Activated CD8-positive, alpha-beta memory T cell treated with anti-CD3 and anti-CD28 coated beads, Interleukin-2, amount 10 ng/mL, durations not matched to agents 7 days and 5 days (primary cell): Measurements from ENCODE around the gene ZDHHC22. TPM values are rescaled to one million over a fixed set of nuclear protein-coding genes. Genes with fewer than 3 reads are reported as not detected.

ENCODE experiments used
- ATAC-seq: fragments of 150-1000 bp; cut with Tn5 transposase; one replicate; pipeline ENCODE4 v1.10.0; 2021; ENCODE audit warnings: moderate library complexity
- CTCF ChIA-PET: fragments of 350-600 bp; sonication (Branson Sonifier 250); formaldehyde crosslinking; loops from one replicate; lab custom pipeline; 2021; ENCODE audit warnings: antibody characterized with exemption; lab: Charles Lee
- DNase-seq: peaks from one replicate; pipeline ENCODE4 v3.0.0-alpha.2; 2020
- H3K27ac Mint-ChIP-seq: one replicate; pipeline ENCODE4 v1.8.0; 2021; ENCODE audit warnings: mild to moderate bottlenecking, mixed read lengths
- H3K27me3 Mint-ChIP-seq: one replicate; pipeline ENCODE4 v1.8.0; 2021; ENCODE audit warnings: mixed read lengths
- H3K36me3 Mint-ChIP-seq: one replicate; pipeline ENCODE4 v1.8.0; 2021; ENCODE audit warnings: mild to moderate bottlenecking, mixed read lengths
- H3K4me1 Mint-ChIP-seq: one replicate; pipeline ENCODE4 v1.8.0; 2021; ENCODE audit warnings: mixed read lengths
- H3K4me3 Mint-ChIP-seq: one replicate; pipeline ENCODE4 v1.8.0; 2021; ENCODE audit warnings: mild to moderate bottlenecking, moderate library complexity, mixed read lengths
- H3K9me3 Mint-ChIP-seq: one replicate; pipeline ENCODE4 v1.8.0; 2022; ENCODE audit warnings: low read depth, mixed read lengths
- total RNA-seq, 2 experiments: library from RNA; stranded (reverse); gene quantifications; one replicate each; pipeline ENCODE4 v1.2.3, GENCODE V29; 2021

The ZDHHC22 gene
- total RNA-seq, 2 experiments from 2014 or later: not detected

- Mint-ChIP-seq H3K4me1 (no peaks in the 10 kb centered on the region), H3K4me3 (no peak overlapping the region), H3K27ac (no peak overlapping the region), H3K36me3 (no peaks in the 10 kb centered on the region), H3K9me3 (no peaks in the 10 kb centered on the region), H3K27me3 (peaks cover 34% of the 10 kb centered on the region)
- CTCF ChIA-PET: interaction anchor here (0.7 to 7.3 kb wide), 16 partner anchors 9 to 400 kb away, joined by 3 to 72 read pairs (median 4); no protein-coding TSS in a partner anchor
- ATAC-seq (no peak), DNase-seq (no peak)
Measured at GRCh38 chr14:77151245-77151644, 9.7 kb upstream of the ZDHHC22 start.

- peaks cover 51% of the 10 kb centered on the region for H3K27me3 Mint-ChIP-seq
- CTCF ChIA-PET: interaction anchor here (1.0 to 7.3 kb wide), 9 partner anchors 8 to 166 kb away, joined by 3 to 72 read pairs (median 3); no protein-coding TSS in a partner anchor
- no peak overlapping the region for H3K4me3 Mint-ChIP-seq
- DNase-seq (no peak), ATAC-seq (no peak)
- H3K4me1 Mint-ChIP-seq: no peaks in the 10 kb centered on the region
- H3K36me3 Mint-ChIP-seq: no peaks in the 10 kb centered on the region
- no peaks in the 10 kb centered on the region for H3K9me3 Mint-ChIP-seq
- no peak overlapping the region for H3K27ac Mint-ChIP-seq
Measured at GRCh38 chr14:77148510-77149231, 7.1 kb upstream of the ZDHHC22 start.

- H3K27ac Mint-ChIP-seq: no peak overlapping the region
- DNase-seq (no peak), ATAC-seq (no peak)
- H3K9me3 Mint-ChIP-seq: no peaks in the 10 kb centered on the region
- no peak overlapping the region for H3K4me3 Mint-ChIP-seq
- peaks cover 62% of the 10 kb centered on the region for H3K27me3 Mint-ChIP-seq
- H3K4me1 Mint-ChIP-seq: peaks cover 5% of the 10 kb centered on the region
- CTCF ChIA-PET: interaction anchor here (1.2 to 3.3 kb wide), 2 partner anchors 10 to 170 kb away, joined by 3 to 9 read pairs; no protein-coding TSS in a partner anchor
- no peaks in the 10 kb centered on the region for H3K36me3 Mint-ChIP-seq
Measured at GRCh38 chr14:77145975-77146740, 4.6 kb upstream of the ZDHHC22 start.

- CTCF ChIA-PET: interaction anchor here (1.9 to 3.3 kb wide), 3 partner anchors 9 to 171 kb away, joined by 3 to 9 read pairs (median 6); no protein-coding TSS in a partner anchor
- Mint-ChIP-seq H3K27me3 (peaks cover 72% of the 10 kb centered on the region), H3K27ac (no peak overlapping the region), H3K4me3 (no peak overlapping the region), H3K4me1 (peaks cover 10% of the 10 kb centered on the region), H3K36me3 (no peaks in the 10 kb centered on the region), H3K9me3 (no peaks in the 10 kb centered on the region)
- DNase-seq (no peak), ATAC-seq (no peak)
Measured at GRCh38 chr14:77144412-77145115, 3.0 kb upstream of the ZDHHC22 start.

- ATAC-seq (no peak), DNase-seq (no peak)
- Mint-ChIP-seq H3K27me3 (peaks cover 78% of the 10 kb centered on the region), H3K9me3 (no peaks in the 10 kb centered on the region), H3K27ac (no peak overlapping the region), H3K4me3 (no peak overlapping the region), H3K4me1 (peaks cover 17% of the 10 kb centered on the region), H3K36me3 (no peaks in the 10 kb centered on the region)
- CTCF ChIA-PET: interaction anchor here (0.8 to 1.9 kb wide), 3 partner anchors 8 to 19 kb away, joined by 3 read pairs; no protein-coding TSS in a partner anchor
Measured at GRCh38 chr14:77143071-77143470, 1.5 kb upstream of the ZDHHC22 start.

GRCh38 chr14:77142005-77142800 is 612 bp upstream of the ZDHHC22 start:
- peaks cover 17% of the 10 kb centered on the region for H3K4me1 Mint-ChIP-seq
- H3K9me3 Mint-ChIP-seq: no peaks in the 10 kb centered on the region
- no peak overlapping the region for H3K27ac Mint-ChIP-seq
- DNase-seq: no peak
- peaks cover 84% of the 10 kb centered on the region for H3K27me3 Mint-ChIP-seq
- no peak overlapping the region for H3K4me3 Mint-ChIP-seq
- no peak for ATAC-seq
- H3K36me3 Mint-ChIP-seq: no peaks in the 10 kb centered on the region
- CTCF ChIA-PET: interaction anchor here (0.8 to 1.8 kb wide), 5 partner anchors 7 to 405 kb away, joined by 3 to 4 read pairs (median 3); no protein-coding TSS in a partner anchor

- no peaks in the 10 kb centered on the region for H3K36me3 Mint-ChIP-seq
- CTCF ChIA-PET: interaction anchor here (1.0 to 1.9 kb wide), 5 partner anchors 11 to 264 kb away, joined by 3 to 9 read pairs (median 3); no protein-coding TSS in a partner anchor
- no peak for ATAC-seq
- DNase-seq: no peak
- H3K4me1 Mint-ChIP-seq: peaks cover 17% of the 10 kb centered on the region
- H3K27ac Mint-ChIP-seq: no peak overlapping the region
- no peaks in the 10 kb centered on the region for H3K9me3 Mint-ChIP-seq
- peaks cover 81% of the 10 kb centered on the region for H3K27me3 Mint-ChIP-seq
- H3K4me3 Mint-ChIP-seq: no peak overlapping the region
Measured at GRCh38 chr14:77140359-77141213, 1.0 kb downstream of the ZDHHC22 start.

- CTCF ChIA-PET: interaction anchor here (0.7 to 1.9 kb wide), 4 partner anchors 12 to 985 kb away, joined by 3 to 9 read pairs (median 3); no protein-coding TSS in a partner anchor
- ATAC-seq: peak; percentile 76
- Mint-ChIP-seq H3K4me1 (peaks cover 17% of the 10 kb centered on the region), H3K4me3 (no peak overlapping the region), H3K36me3 (no peaks in the 10 kb centered on the region), H3K27ac (no peak overlapping the region), H3K27me3 (peaks cover 78% of the 10 kb centered on the region), H3K9me3 (no peaks in the 10 kb centered on the region)
- DNase-seq: peak; percentile 51
Measured at GRCh38 chr14:77139540-77140358, 1.8 kb downstream of the ZDHHC22 start.

- ATAC-seq (no peak), DNase-seq (no peak)
- Mint-ChIP-seq H3K4me3 (no peak overlapping the region), H3K27ac (no peak overlapping the region), H3K27me3 (peaks cover 78% of the 10 kb centered on the region), H3K36me3 (no peaks in the 10 kb centered on the region), H3K4me1 (peaks cover 17% of the 10 kb centered on the region), H3K9me3 (no peaks in the 10 kb centered on the region)
- CTCF ChIA-PET: interaction anchor here (1.4 to 1.9 kb wide), 2 partner anchors 13 to 177 kb away, joined by 3 to 9 read pairs; no protein-coding TSS in a partner anchor
Measured at GRCh38 chr14:77139022-77139421, 2.6 kb downstream of the ZDHHC22 start.

- peak; percentile 92 for ATAC-seq
- H3K36me3 Mint-ChIP-seq: no peaks in the 10 kb centered on the region
- DNase-seq: peak; percentile 78
- no peak overlapping the region for H3K4me3 Mint-ChIP-seq
- H3K27ac Mint-ChIP-seq: no peak overlapping the region
- peaks cover 1% of the 10 kb centered on the region for H3K4me1 Mint-ChIP-seq
- no peaks in the 10 kb centered on the region for H3K9me3 Mint-ChIP-seq
- CTCF ChIA-PET: interaction anchor here (0.6 to 2.2 kb wide), 11 partner anchors 9 to 684 kb away, joined by 3 to 6 read pairs (median 3); no protein-coding TSS in a partner anchor
- peaks cover 61% of the 10 kb centered on the region for H3K27me3 Mint-ChIP-seq
Measured at GRCh38 chr14:77133720-77134338, 7.8 kb downstream of the ZDHHC22 start.
